ENCODE results near the gene PGK1.
"Not testable (repeated sequence)": the region's sequence is repeated elsewhere in the genome, so short reads cannot be mapped to it uniquely, and the experiment has no call there.

The PGK1 gene

GRCh38 chrX:78074088-78074487 is 30.0 kb upstream of the PGK1 start:
- H3K4me3 ChIP-seq (ENCODE audit: control insufficient read depth, low read depth, low read length), result no peak overlapping the region
- no peak for TF ChIP-seq CTCF (conservative IDR thresholded peaks at IDR 0.05; ENCODE audit: control insufficient read depth, insufficient read depth, low read depth, low read length)
- DNase-seq (ENCODE audit: low read depth), result no peak

- DNase-seq (ENCODE audit: low read depth), result no peak
- H3K4me3 ChIP-seq (ENCODE audit: control insufficient read depth, low read depth, low read length), result no peak overlapping the region
- TF ChIP-seq CTCF (conservative IDR thresholded peaks at IDR 0.05; ENCODE audit: control insufficient read depth, insufficient read depth, low read depth, low read length), result no peak
These were observed 28.2 kb upstream of the PGK1 start for GRCh38 chrX:78075787-78076389.

- not testable (repeated sequence) for H3K4me3 ChIP-seq (ENCODE audit: control insufficient read depth, low read depth, low read length); DNase-seq (ENCODE audit: low read depth)
These were observed 22.6 kb upstream of the PGK1 start for GRCh38 chrX:78081413-78081812.

- DNase-seq (ENCODE audit: low read depth), result peak; percentile 61
- TF ChIP-seq CTCF (conservative IDR thresholded peaks at IDR 0.05; ENCODE audit: control insufficient read depth, insufficient read depth, low read depth, low read length), result peak; percentile 52
- H3K4me3 ChIP-seq (ENCODE audit: control insufficient read depth, low read depth, low read length), result no peak overlapping the region
These were observed 11.8 kb upstream of the PGK1 start for GRCh38 chrX:78092296-78092695.

- no peak overlapping the region for H3K4me3 ChIP-seq (ENCODE audit: control insufficient read depth, low read depth, low read length)
- no peak for DNase-seq (ENCODE audit: low read depth)
- no peak for TF ChIP-seq CTCF (conservative IDR thresholded peaks at IDR 0.05; ENCODE audit: control insufficient read depth, insufficient read depth, low read depth, low read length)
These were observed 5.9 kb upstream of the PGK1 start for GRCh38 chrX:78098108-78098507.

GRCh38 chrX:78102091-78102490 is 2.0 kb upstream of the PGK1 start:
- no peak for TF ChIP-seq CTCF (conservative IDR thresholded peaks at IDR 0.05; ENCODE audit: control insufficient read depth, insufficient read depth, low read depth, low read length)
- no peak overlapping the region for H3K4me3 ChIP-seq (ENCODE audit: control insufficient read depth, low read depth, low read length)
- peak; percentile 15 for DNase-seq (ENCODE audit: low read depth)

GRCh38 chrX:78103001-78103622 is 936 bp upstream of the PGK1 start:
- H3K4me3 ChIP-seq (ENCODE audit: control insufficient read depth, low read depth, low read length), result peak overlapping the region; percentile 46
- no peak for TF ChIP-seq CTCF (conservative IDR thresholded peaks at IDR 0.05; ENCODE audit: control insufficient read depth, insufficient read depth, low read depth, low read length)
- no peak for DNase-seq (ENCODE audit: low read depth)

All from fibroblast of mammary gland (primary cell).